Measurements from ENCODE around the gene NCOA5.
A peak's percentile ranks its signal among the peaks of the same experiment; 100 is the strongest.

NCOA5 gene

GRCh38 chr20:46058599-46059281, 31.0 kb downstream of the NCOA5 start:
- DNase-seq: no peak

GRCh38 chr20:46057856-46058598, 31.7 kb downstream of the NCOA5 start:
- DNase-seq: peak; percentile 32

GRCh38 chr20:46056970-46057855, 32.5 kb downstream of the NCOA5 start:
- no peak for DNase-seq

GRCh38 chr20:46056027-46056833, 33.5 kb downstream of the NCOA5 start:
- no peak for DNase-seq

- no peak for DNase-seq
These were observed 34.5 kb downstream of the NCOA5 start for GRCh38 chr20:46055269-46055668.

- no peak for DNase-seq
These were observed 35.2 kb downstream of the NCOA5 start for GRCh38 chr20:46054606-46055005.

GRCh38 chr20:46053416-46053815, 36.3 kb downstream of the NCOA5 start:
- DNase-seq: no peak

- DNase-seq: no peak
These were observed 38.0 kb downstream of the NCOA5 start for GRCh38 chr20:46051556-46052308.

- DNase-seq: no peak
These were observed 38.9 kb downstream of the NCOA5 start for GRCh38 chr20:46050885-46051284.

- DNase-seq: no peak
These were observed 39.3 kb downstream of the NCOA5 start for GRCh38 chr20:46050444-46050843.

- DNase-seq: no peak
These were observed 39.9 kb downstream of the NCOA5 start for GRCh38 chr20:46049815-46050214.

GRCh38 chr20:46049190-46049589, 40.6 kb downstream of the NCOA5 start:
- no peak for DNase-seq

- DNase-seq: no peak
These were observed 41.9 kb downstream of the NCOA5 start for GRCh38 chr20:46047821-46048220.

- DNase-seq: no peak
These were observed 43.0 kb downstream of the NCOA5 start for GRCh38 chr20:46046588-46047310.

- DNase-seq: no peak
These were observed 44.9 kb downstream of the NCOA5 start for GRCh38 chr20:46044896-46045295.

- DNase-seq: no peak
These were observed 46.2 kb downstream of the NCOA5 start for GRCh38 chr20:46043556-46043955.

- DNase-seq: peak; percentile 68
These were observed 48.7 kb downstream of the NCOA5 start for GRCh38 chr20:46040902-46041535.

- DNase-seq: no peak
These were observed 52.7 kb downstream of the NCOA5 start for GRCh38 chr20:46037036-46037435.

GRCh38 chr20:46036370-46036769, 53.4 kb downstream of the NCOA5 start:
- DNase-seq: no peak

GRCh38 chr20:46035713-46036112, 54.0 kb downstream of the NCOA5 start:
- no peak for DNase-seq

- DNase-seq: no peak
These were observed 54.5 kb downstream of the NCOA5 start for GRCh38 chr20:46035253-46035652.
